ENCODE data around the gene ZSCAN21.

ZSCAN21 gene

GRCh38 chr7:100105534-100105933, 56.0 kb downstream of the ZSCAN21 start:
- no peak overlapping the region for H3K27ac ChIP-seq (ENCODE audit: low read depth, low read length)
- H3K9ac ChIP-seq (ENCODE audit: low read length in 5 of 5), result no peak overlapping the region
- H3K4me1 ChIP-seq (ENCODE audit: control insufficient read depth in 5 of 5, insufficient read depth in 5 of 5, low read length in 5 of 5), result peaks cover 0 to 16% (median 12%) of the 10 kb centered on the region in 5 donors
- peaks cover 0 to 69% (median 59%) of the 10 kb centered on the region in 5 donors for H3K36me3 ChIP-seq (ENCODE audit: control insufficient read depth in 5 of 5, insufficient read depth in 5 of 5, low read length in 5 of 5)
- no peak overlapping the region for H3K4me3 ChIP-seq (ENCODE audit: low read depth in 1 of 5, low read length in 5 of 5)
- H3K27me3 ChIP-seq (ENCODE audit: control insufficient read depth in 5 of 5, insufficient read depth in 4 of 5, low read length in 5 of 5), result no peaks in the 10 kb centered on the region
- no peaks in the 10 kb centered on the region for H3K9me3 ChIP-seq (ENCODE audit: control insufficient read depth in 5 of 5, low read length in 5 of 5)

DNA sequence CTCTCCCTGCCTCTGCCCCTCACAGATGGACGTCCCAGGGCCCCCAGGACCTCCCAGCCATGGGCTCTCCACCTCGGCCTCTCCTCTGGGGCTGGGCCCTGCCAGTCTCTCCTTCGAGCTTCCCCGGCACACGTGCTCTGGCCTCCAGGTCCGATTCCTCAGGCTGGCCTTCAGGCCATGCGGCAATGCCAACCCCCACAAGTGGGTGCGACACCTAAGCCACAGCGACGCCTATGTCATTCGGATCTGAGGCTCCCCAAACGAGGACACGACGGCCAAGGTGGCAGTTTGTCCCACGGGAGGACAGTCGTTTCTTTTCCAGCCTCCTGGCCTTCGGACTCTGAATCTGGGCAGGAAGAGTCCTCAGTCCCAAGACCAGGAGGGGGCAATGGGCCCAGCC, 57.1 kb downstream of the ZSCAN21 start:
- Histone ChIP-seq H3K9me3 (ENCODE audit: control insufficient read depth in 5 of 5, low read length in 5 of 5) (no peaks in the 10 kb centered on the region), H3K9ac (ENCODE audit: low read length in 5 of 5) (no peak overlapping the region), H3K27ac (ENCODE audit: low read depth, low read length) (no peak overlapping the region), H3K36me3 (ENCODE audit: control insufficient read depth in 5 of 5, insufficient read depth in 5 of 5, low read length in 5 of 5) (peaks cover 0 to 80% (median 68%) of the 10 kb centered on the region in 5 donors), H3K4me1 (ENCODE audit: control insufficient read depth in 5 of 5, insufficient read depth in 5 of 5, low read length in 5 of 5) (peaks cover 0 to 10% (median 7%) of the 10 kb centered on the region in 5 donors), H3K4me3 (ENCODE audit: low read depth in 1 of 5, low read length in 5 of 5) (no peak overlapping the region), H3K27me3 (ENCODE audit: control insufficient read depth in 5 of 5, insufficient read depth in 4 of 5, low read length in 5 of 5) (no peaks in the 10 kb centered on the region)

DNA sequence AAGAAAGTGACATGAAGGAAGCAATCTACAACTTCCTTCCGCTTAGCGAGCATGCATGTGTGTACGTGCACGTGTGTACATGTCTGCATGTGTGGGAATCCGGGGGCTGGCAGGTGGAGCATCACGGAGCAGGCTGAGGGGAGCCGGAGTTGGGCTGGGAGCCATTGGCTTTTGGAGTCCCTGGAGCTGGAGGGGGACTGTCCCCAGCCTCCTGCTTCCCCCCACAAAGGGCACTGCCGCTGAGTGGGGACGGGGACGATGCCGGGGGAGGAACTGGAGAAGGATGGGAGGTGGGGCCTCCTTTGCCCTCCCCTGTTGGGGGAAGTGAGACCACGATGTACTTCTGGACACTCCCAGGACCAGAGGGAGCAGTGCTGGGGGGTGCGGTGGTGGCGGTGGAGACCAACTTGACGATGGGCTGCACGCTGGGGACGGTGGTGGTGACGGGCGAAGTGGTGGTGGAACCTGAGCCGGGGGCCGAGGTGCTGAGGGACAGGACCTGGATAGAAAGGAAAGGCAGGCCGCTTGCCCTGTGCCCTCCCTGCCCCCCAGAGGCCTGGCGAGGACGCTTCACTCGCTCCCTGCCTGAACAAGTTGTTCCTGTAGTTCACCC, 57.7 kb downstream of the ZSCAN21 start:
- Histone ChIP-seq H3K27me3 (ENCODE audit: control insufficient read depth in 5 of 5, insufficient read depth in 4 of 5, low read length in 5 of 5) (no peaks in the 10 kb centered on the region), H3K4me3 (ENCODE audit: low read depth in 1 of 5, low read length in 5 of 5) (no peak overlapping the region), H3K4me1 (ENCODE audit: control insufficient read depth in 5 of 5, insufficient read depth in 5 of 5, low read length in 5 of 5) (peaks cover 0 to 5% (median 4%) of the 10 kb centered on the region in 5 donors), H3K27ac (ENCODE audit: low read depth, low read length) (no peak overlapping the region), H3K9ac (ENCODE audit: low read length in 5 of 5) (no peak overlapping the region), H3K9me3 (ENCODE audit: control insufficient read depth in 5 of 5, low read length in 5 of 5) (no peaks in the 10 kb centered on the region), H3K36me3 (ENCODE audit: control insufficient read depth in 5 of 5, insufficient read depth in 5 of 5, low read length in 5 of 5) (peaks cover 0 to 86% (median 74%) of the 10 kb centered on the region in 5 donors)

GRCh38 chr7:100107890-100108289, 58.3 kb downstream of the ZSCAN21 start:
- H3K4me1 ChIP-seq (ENCODE audit: control insufficient read depth in 5 of 5, insufficient read depth in 5 of 5, low read length in 5 of 5), result no peaks in the 10 kb centered on the region

DNA sequence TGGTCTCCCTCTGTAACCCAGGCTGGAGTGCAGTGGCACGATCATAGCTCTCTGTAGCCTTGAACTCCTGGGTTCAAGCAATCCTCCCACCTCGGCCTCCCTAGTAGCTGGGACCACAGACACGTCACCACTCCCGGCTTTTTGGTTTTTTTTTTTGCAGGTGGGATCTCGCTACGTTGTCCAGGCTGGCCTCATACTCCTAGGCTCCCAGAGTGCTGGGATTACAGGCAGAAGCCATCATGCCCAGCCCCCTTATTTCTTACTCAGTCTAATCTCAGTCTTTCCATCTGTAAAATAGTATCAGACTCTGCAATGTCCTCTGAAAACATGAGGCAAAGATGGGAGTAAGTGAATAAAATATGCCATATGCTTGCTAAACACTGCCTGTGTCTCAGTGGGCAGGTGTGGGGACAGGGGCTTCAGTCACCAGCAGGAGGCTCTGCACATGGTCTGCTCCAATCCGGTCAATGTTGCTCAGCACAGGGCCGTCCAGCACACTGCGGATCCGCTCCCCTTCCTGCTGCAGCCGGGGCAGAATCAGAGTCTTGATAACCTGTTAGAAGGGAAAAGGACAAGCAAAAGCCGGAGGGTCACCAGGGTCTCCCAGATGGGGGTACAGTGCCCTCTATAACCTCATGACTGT, 60.1 kb downstream of the ZSCAN21 start:
- H3K36me3 ChIP-seq (ENCODE audit: control insufficient read depth in 5 of 5, insufficient read depth in 5 of 5, low read length in 5 of 5), result peaks cover 0 to 91% (median 81%) of the 10 kb centered on the region in 5 donors
- H3K27me3 ChIP-seq (ENCODE audit: control insufficient read depth in 5 of 5, insufficient read depth in 4 of 5, low read length in 5 of 5), result no peaks in the 10 kb centered on the region
- no peak overlapping the region for H3K27ac ChIP-seq (ENCODE audit: low read depth, low read length)
- H3K4me1 ChIP-seq (ENCODE audit: control insufficient read depth in 5 of 5, insufficient read depth in 5 of 5, low read length in 5 of 5), result no peaks in the 10 kb centered on the region
- no peak overlapping the region for H3K9ac ChIP-seq (ENCODE audit: low read length in 5 of 5)
- H3K4me3 ChIP-seq (ENCODE audit: low read depth in 1 of 5, low read length in 5 of 5), result no peak overlapping the region
- no peaks in the 10 kb centered on the region for H3K9me3 ChIP-seq (ENCODE audit: control insufficient read depth in 5 of 5, low read length in 5 of 5)

More at GRCh38 chr7:100107890-100108289, 58.3 kb downstream of the ZSCAN21 start:
- Histone ChIP-seq H3K36me3 (ENCODE audit: control insufficient read depth in 5 of 5, insufficient read depth in 5 of 5, low read length in 5 of 5) (peaks cover 0 to 92% (median 77%) of the 10 kb centered on the region in 5 donors), H3K9ac (ENCODE audit: low read length in 5 of 5) (no peak overlapping the region), H3K4me3 (ENCODE audit: low read depth in 1 of 5, low read length in 5 of 5) (no peak overlapping the region), H3K9me3 (ENCODE audit: control insufficient read depth in 5 of 5, low read length in 5 of 5) (no peaks in the 10 kb centered on the region), H3K27ac (ENCODE audit: low read depth, low read length) (no peak overlapping the region), H3K27me3 (ENCODE audit: control insufficient read depth in 5 of 5, insufficient read depth in 4 of 5, low read length in 5 of 5) (no peaks in the 10 kb centered on the region)

GRCh38 chr7:100111156-100111555, 61.6 kb downstream of the ZSCAN21 start:
- Histone ChIP-seq H3K4me1 (ENCODE audit: control insufficient read depth in 5 of 5, insufficient read depth in 5 of 5, low read length in 5 of 5) (no peaks in the 10 kb centered on the region), H3K36me3 (ENCODE audit: control insufficient read depth in 5 of 5, insufficient read depth in 5 of 5, low read length in 5 of 5) (peaks cover 0 to 76% (median 69%) of the 10 kb centered on the region in 5 donors), H3K9me3 (ENCODE audit: control insufficient read depth in 5 of 5, low read length in 5 of 5) (no peaks in the 10 kb centered on the region), H3K27me3 (ENCODE audit: control insufficient read depth in 5 of 5, insufficient read depth in 4 of 5, low read length in 5 of 5) (no peaks in the 10 kb centered on the region), H3K4me3 (ENCODE audit: low read depth in 1 of 5, low read length in 5 of 5) (no peak overlapping the region), H3K9ac (ENCODE audit: low read length in 5 of 5) (no peak overlapping the region), H3K27ac (ENCODE audit: low read depth, low read length) (no peak overlapping the region)

DNA sequence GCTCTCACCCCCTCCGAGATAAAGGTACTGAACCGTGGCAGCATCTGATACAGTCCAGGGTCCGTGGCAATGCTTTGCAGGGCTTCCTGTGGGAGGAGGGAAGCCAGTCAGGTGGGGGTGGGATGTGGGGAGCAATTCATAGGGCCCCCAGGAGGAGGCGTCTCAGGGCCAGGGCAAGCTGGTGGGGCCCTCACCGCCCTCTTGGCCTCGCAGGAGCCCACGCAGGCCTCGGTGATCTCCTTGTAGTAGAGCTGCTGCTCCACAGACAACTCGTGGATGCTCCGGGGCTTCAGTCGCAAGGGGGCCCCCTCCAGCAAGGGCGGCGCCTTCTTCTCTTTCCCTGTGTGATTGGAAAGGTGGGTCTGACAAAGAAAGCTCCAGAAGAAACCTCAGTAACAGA, 62.3 kb downstream of the ZSCAN21 start:
- Histone ChIP-seq H3K9me3 (ENCODE audit: control insufficient read depth in 5 of 5, low read length in 5 of 5) (no peaks in the 10 kb centered on the region), H3K27me3 (ENCODE audit: control insufficient read depth in 5 of 5, insufficient read depth in 4 of 5, low read length in 5 of 5) (no peaks in the 10 kb centered on the region), H3K4me1 (ENCODE audit: control insufficient read depth in 5 of 5, insufficient read depth in 5 of 5, low read length in 5 of 5) (no peaks in the 10 kb centered on the region), H3K4me3 (ENCODE audit: low read depth in 1 of 5, low read length in 5 of 5) (no peak overlapping the region), H3K36me3 (ENCODE audit: control insufficient read depth in 5 of 5, insufficient read depth in 5 of 5, low read length in 5 of 5) (peaks cover 0 to 69% (median 63%) of the 10 kb centered on the region in 5 donors), H3K27ac (ENCODE audit: low read depth, low read length) (no peak overlapping the region), H3K9ac (ENCODE audit: low read length in 5 of 5) (no peak overlapping the region)

All from subcutaneous abdominal adipose tissue (tissue), 5 donors.